HG03066 (cell line): ENCODE data around the gene EIF3I.

Experiments used
- ATAC-seq: cut with Tn5 transposase; IDR thresholded peaks from one replicate; pipeline ENCODE4 v1.9.1; 2021; ENCODE audit warnings: low read depth; ENCODE audit not compliant: unreplicated experiment

Gene EIF3I

GRCh38 chr1:32228771-32229170 lies 6.6 kb downstream of the EIF3I start:
- no peak for ATAC-seq

GRCh38 chr1:32231843-32232432 lies 9.7 kb downstream of the EIF3I start:
- no peak for ATAC-seq

DNA sequence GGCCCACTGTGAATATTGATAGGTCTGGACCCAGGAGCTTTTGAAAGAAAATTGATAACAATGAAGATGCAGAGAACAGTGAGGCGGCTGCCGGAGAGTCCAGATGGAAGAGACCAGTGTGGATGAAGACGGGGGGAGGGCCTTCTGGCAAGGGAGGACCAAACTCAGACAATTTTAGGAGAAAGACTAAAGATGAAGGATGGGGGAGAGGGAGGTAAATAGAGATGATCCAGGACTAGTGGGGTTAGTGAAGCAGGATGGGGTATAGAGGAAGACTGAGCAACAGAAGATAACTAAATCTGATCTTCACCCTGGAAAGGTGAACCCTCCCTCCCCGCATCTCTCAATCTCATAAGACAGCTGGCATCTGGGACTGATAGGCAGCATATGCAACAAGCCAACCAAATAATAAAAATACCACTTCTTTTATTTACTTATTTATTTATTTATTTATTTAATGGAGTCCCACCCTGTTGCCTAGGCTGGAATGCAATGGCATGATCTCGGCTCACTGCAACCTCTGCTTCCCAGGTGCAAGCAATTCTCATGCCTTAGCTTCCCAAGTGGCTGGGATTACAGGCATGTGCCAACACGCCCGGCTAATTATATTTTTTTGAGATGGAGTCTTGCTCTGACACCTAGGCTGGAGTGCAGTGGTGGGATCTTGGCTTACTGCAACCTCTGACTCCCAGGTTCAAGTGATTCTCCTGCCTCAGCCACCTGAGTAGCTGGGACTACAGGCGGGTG lies 10.5 kb downstream of the EIF3I start:
- ATAC-seq: no peak

DNA sequence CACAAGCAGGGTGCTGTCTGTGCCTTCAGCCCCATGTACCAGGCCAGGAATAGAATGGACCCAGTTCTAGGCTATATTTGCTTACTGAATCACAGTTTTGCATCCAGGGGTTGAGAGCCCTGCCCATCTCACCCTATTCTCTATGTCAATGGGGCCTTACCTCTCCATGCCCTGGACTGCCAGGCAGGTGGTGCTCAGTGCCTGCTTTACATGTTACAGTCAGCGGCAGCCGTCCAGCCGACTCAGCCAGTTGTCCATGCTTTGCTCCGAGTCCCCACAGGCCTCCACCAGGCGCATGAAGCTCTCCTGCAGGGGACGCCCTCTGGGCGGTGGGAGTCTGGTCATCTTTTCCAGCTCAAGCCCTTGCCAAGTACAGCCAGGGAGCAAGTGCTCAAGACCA lies 12.6 kb downstream of the EIF3I start:
- no peak for ATAC-seq

GRCh38 chr1:32239337-32239736 lies 17.1 kb downstream of the EIF3I start:
- no peak for ATAC-seq

DNA sequence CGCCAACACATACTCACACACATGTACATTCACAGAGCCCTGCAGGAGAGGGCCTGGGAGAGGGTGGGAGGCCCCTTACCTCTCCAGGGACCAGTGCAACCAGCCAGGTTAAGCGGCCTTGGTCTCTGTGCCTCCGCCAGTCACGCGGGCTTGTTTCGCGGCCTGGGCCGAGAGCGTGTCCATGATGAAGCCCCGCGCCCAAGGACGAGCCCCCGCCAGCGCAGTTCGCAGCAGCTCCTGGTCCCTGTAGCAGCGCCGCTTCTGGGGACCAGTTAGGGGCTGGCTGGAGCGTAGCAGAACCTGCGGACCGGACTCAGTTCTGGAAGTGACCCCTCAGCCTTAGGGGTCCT lies 17.6 kb downstream of the EIF3I start:
- ATAC-seq: no peak

DNA sequence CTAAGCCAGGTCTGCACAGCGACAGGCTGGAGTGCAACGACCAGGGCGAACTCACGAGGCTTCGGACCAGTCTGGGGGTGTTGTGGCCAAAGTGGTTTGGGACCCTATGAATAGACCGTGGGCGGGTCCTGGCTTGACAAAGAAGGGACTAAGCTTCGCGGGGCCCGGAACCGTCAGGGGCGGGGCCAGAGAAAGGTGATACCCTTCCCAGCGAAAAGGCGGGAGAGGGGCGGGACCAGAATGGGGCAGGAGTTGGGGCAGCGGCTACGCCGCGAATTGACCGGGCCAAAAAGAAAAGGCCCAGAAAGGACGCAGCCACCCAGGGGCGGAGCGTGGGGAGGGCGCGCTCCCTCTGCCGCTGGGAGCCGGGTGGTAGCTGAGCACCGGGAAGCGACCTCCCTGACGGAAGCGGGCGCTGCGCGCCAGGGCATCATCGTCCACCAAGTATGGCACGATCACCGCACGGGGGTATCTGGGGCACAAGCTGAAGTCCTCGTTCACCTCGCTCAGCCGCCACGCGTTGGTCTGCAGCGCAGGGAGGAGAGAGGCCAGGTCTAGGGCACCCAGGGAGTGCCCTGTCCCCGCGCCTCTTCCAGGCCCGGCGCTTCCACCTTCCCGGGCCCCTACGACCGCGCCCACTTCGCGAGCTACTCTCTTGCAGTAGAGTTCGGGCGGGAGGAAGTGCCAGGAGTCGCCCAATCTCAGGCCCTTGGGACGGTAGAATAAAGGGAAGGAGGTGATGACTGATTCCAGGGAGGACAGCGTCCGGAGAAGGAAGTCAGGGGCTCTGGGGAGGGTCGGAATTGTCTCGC lies 18.1 kb downstream of the EIF3I start:
- ATAC-seq: no peak

- ATAC-seq: no peak
These were observed 19.0 kb downstream of the EIF3I start for GRCh38 chr1:32241001-32241763.

- ATAC-seq: no peak
These were observed 20.2 kb downstream of the EIF3I start for GRCh38 chr1:32242341-32242851.

GRCh38 chr1:32246888-32247273 lies 24.7 kb downstream of the EIF3I start, which contains the start of gene FAM167B:
FAM167B (plus strand) TSS chr1:32247222; CDS start chr1:32247422, 200 bp downstream.
- no peak for ATAC-seq

- no peak for ATAC-seq
These were observed 25.2 kb downstream of the EIF3I start for GRCh38 chr1:32247452-32247851.

GRCh38 chr1:32247983-32248889 lies 26.0 kb downstream of the EIF3I start:
- no peak for ATAC-seq

DNA sequence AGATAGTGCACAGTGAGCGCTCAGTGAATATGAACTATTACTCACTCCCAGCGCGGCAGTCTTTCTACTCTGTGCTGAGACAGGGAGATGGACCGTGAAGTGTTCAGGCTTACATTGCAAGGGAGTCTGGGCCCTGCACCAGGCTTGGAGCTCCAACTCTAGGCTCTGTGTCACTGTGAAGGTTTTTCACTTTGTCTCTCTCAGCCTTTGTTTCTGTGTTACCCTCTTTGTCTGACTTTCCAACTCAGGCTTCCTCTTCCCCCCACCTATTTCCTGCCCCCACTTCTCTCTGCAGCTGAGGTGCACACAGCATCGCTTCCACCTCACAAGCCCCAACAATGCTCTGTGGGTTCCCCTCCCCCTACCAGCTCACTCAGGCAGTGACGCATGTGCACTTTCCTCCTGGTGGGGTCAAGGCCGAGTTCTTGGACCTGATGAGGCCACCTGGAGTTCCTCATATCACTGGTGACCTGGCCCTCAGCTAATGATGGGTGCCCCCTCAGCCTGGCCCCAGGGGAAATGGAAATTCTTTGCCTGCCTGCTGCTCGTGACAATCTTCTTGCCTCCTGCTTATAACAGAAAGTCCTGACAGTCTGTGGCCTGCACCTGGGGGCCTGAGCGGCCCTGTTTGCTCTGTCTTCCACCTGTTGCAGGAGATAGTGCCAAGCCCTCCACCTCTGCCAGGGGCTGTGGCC lies 27.8 kb downstream of the EIF3I start:
- ATAC-seq: peak; percentile 54

- ATAC-seq: no peak
These were observed 28.9 kb downstream of the EIF3I start, which contains the start of gene LCK for GRCh38 chr1:32250893-32251716. LCK (plus strand) TSS chr1:32251265; CDS start chr1:32274330, 23,065 bp downstream.

DNA sequence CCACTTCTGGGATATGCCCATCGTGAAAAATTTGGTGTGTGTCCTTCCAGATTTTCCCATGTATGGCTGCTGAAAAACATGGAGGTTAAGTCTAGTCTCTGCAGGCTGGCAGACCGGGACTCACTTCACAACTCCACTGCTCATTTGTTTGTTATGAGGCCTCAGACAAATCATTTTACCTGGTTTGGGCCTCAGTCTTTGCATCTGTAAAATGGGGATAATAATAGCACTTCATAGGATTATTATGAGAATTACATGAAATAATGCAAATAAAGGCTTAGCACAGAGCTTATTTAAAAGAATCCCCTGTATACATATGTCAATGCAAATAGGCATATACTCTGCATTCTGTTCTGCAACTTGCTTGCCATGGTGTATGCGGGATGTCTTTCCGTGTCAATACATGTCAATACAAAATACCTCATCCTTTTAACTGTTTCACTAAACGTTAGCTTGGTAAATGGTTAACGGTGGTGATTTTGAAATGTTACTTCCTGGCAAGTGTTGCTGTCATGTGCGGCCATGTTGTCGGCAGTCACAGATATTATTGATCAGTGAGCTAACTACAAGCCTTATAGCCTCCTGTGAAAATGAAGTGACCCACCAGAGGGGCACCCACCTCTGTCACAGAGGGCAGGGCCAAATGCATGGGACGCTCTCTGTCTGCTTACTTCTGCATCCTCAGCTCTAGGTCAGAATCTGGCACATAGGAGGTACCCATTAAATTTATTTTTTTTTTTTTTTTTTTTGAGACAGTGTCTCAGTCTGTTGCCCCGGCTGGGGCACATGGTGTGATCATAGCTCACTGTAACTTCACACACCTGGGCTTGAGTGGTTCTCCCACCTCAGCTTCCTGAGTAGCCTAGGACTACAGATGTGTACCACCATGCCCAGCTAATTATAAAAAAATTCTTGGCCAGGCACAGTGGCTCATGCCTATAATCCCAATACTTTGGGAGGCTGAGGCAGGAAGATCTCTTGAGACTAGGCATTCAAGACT lies 33.2 kb downstream of the EIF3I start:
- no peak for ATAC-seq

- ATAC-seq: no peak
These were observed 34.4 kb downstream of the EIF3I start for GRCh38 chr1:32256473-32257226.
